ENCODE data around the gene PTPN14. TPM values are rescaled to one million over a fixed set of nuclear protein-coding genes. Genes with fewer than 3 reads are reported as not detected.

Gene PTPN14
- total RNA-seq, 1 donor from 2014 or later = 27.2 TPM

DNA sequence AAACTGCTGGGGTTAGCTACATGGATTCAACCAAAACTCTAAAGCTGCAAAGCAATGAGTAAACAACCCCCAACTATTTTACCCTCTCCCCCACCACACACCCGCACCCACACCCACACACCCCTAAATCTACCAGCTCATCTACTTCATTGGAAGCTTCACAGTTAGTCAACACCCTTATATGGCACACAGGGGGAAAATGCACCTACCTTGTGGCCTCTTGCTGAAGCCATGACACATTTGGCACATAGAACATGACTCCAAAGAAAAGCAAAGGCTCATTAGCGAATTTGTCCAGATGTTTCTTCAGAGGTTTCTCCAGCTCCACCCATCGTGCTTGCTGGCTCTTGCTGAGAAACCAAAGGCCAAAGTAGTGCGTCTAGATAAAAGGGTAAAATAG is 99.8 kb downstream of the PTPN14 start:
- no peak for DNase-seq (ENCODE audit: low spot score in 2 of 2)
- H3K27ac ChIP-seq = no peak overlapping the region
- H3K27me3 ChIP-seq = no peaks in the 10 kb centered on the region
- TF ChIP-seq, protein P1, sequence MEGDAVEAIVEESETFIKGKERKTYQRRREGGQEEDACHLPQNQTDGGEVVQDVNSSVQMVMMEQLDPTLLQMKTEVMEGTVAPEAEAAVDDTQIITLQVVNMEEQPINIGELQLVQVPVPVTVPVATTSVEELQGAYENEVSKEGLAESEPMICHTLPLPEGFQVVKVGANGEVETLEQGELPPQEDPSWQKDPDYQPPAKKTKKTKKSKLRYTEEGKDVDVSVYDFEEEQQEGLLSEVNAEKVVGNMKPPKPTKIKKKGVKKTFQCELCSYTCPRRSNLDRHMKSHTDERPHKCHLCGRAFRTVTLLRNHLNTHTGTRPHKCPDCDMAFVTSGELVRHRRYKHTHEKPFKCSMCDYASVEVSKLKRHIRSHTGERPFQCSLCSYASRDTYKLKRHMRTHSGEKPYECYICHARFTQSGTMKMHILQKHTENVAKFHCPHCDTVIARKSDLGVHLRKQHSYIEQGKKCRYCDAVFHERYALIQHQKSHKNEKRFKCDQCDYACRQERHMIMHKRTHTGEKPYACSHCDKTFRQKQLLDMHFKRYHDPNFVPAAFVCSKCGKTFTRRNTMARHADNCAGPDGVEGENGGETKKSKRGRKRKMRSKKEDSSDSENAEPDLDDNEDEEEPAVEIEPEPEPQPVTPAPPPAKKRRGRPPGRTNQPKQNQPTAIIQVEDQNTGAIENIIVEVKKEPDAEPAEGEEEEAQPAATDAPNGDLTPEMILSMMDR (IDR thresholded peaks at IDR 0.05) = no peak
- no peaks in the 10 kb centered on the region for H3K9me3 ChIP-seq
- H3K36me3 ChIP-seq = no peaks in the 10 kb centered on the region
- intact Hi-C loops (cut with DNase I) = loop anchor here (5.0 kb wide), 1 partner anchor 36 kb away; no protein-coding TSS in a partner anchor
- no peak overlapping the region for H3K4me3 ChIP-seq
- peaks cover 0 to 8% of the 10 kb centered on the region in 2 donors for H3K4me1 ChIP-seq

DNA sequence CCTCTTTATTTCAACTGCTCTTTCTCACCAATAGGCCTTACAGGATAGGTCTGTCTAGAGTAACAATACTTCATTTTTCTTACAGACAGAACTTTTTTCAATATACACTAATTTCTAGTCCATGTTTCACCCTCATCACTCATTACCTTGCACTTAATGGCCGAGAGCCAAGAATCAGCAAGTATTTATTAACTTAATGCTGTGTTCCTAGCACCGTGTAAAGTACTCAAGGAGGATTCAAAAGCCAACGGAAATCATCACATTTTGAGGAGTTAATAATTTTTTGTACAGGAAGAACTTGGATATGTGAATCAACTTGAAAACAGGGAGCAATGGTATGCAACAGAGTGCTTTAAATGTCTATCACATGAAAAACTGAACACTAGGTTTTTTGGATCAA is 102.0 kb downstream of the PTPN14 start:
- Histone ChIP-seq H3K4me1 (peaks cover 0 to 6% of the 10 kb centered on the region in 2 donors), H3K27me3 (no peaks in the 10 kb centered on the region), H3K27ac (no peak overlapping the region), H3K4me3 (no peak overlapping the region), H3K9me3 (no peaks in the 10 kb centered on the region), H3K36me3 (no peaks in the 10 kb centered on the region)
- DNase-seq (ENCODE audit: low spot score in 2 of 2) = no peak
- intact Hi-C loops (cut with DNase I) = no loop called here
- TF ChIP-seq, protein P1 (IDR thresholded peaks at IDR 0.05) = no peak

DNA sequence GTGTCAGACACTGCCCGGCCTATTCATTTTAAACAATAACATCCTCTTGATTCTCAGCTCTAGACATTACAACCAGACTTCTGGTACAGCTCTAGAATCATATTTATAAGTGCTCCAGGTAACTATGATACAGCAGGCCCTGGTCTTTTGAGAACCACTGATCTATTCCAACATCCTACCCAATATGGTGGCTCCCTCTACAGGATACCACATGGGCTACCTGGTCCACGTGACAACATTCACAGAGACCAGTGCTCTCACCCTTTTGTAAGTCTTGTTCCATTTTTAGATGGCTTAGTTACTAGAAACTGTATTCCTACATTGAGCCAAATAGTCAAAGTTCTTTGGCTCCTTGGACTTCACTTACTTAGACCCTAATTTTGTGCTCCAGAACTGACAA is 102.9 kb downstream of the PTPN14 start:
- H3K4me3 ChIP-seq = no peak overlapping the region
- H3K4me1 ChIP-seq = peaks cover 0 to 6% of the 10 kb centered on the region in 2 donors
- H3K9me3 ChIP-seq = no peaks in the 10 kb centered on the region
- no peaks in the 10 kb centered on the region for H3K27me3 ChIP-seq
- H3K36me3 ChIP-seq = no peaks in the 10 kb centered on the region
- intact Hi-C loops (cut with DNase I) = no loop called here
- no peak overlapping the region for H3K27ac ChIP-seq
- TF ChIP-seq, protein P1 (IDR thresholded peaks at IDR 0.05) = no peak
- no peak for DNase-seq (ENCODE audit: low spot score in 2 of 2)

DNA sequence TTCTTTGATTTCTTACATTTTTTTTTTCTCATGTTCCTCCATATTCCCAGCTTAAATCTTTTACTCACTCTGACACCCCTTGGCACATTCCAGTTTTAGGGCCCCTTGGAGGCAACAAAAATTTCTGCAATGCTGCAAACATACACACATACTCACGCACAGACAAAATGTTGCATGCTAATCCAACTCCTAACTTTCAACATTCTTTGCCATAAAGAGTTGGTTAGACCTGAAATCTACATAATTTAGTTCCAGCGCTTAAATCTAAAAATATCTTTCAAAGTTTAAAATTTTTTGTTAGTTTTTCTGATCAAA is 103.9 kb downstream of the PTPN14 start:
- intact Hi-C loops (cut with DNase I) = no loop called here
- no peaks in the 10 kb centered on the region for H3K36me3 ChIP-seq
- TF ChIP-seq, protein P1 (IDR thresholded peaks at IDR 0.05) = no peak
- peaks cover 0 to 4% of the 10 kb centered on the region in 2 donors for H3K4me1 ChIP-seq
- H3K27ac ChIP-seq = no peak overlapping the region
- H3K4me3 ChIP-seq = no peak overlapping the region
- no peak for DNase-seq (ENCODE audit: low spot score in 2 of 2)
- no peaks in the 10 kb centered on the region for H3K27me3 ChIP-seq
- H3K9me3 ChIP-seq = no peaks in the 10 kb centered on the region

DNA sequence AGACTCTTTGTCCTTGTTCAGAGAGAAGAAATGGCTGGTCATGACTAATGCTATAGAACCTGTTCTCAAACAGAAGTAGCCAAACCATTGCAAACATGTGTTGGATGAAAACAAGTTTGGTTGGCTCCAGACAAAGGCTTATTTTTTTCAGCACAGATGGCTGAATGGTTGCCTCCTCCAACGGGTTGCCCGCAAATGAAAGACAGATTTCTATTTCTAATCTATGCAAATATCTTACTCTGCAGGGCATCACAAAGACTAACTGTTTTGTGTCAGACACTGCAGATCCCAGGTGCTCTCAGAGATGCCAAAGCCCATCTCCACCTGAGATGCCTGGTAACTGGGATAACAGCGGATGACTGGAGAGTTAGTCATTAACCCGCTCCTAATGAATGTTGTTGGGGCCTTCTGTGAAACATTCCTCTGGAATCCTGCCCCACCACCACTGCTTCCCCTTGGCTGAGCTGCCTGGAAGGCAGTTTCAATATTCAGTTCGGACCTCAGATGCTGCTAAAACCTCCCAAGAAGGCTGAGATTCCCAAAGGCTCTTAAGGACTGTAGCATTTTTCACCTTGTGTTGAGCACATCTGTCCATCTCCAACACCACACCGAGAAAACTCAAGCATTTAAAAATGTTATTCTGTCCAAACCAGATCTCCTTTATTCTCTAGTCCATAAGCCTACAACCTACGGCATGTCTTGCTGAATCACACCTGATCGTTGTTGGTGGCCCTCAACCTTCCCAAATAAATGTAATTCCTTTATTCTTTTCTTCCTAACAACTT is 104.4 kb downstream of the PTPN14 start:
- no peak overlapping the region for H3K4me3 ChIP-seq
- DNase-seq (ENCODE audit: low spot score in 2 of 2) = no peak
- H3K27ac ChIP-seq = no peak overlapping the region
- TF ChIP-seq, protein P1 (IDR thresholded peaks at IDR 0.05) = no peak
- H3K4me1 ChIP-seq = peaks cover 0 to 4% of the 10 kb centered on the region in 2 donors
- H3K27me3 ChIP-seq = no peaks in the 10 kb centered on the region
- H3K9me3 ChIP-seq = no peaks in the 10 kb centered on the region
- intact Hi-C loops (cut with DNase I) = no loop called here
- H3K36me3 ChIP-seq = no peaks in the 10 kb centered on the region
